Rectal smooth muscle tissue (tissue), 1 donor: ENCODE data around the gene MAFF.
"Not testable (repeated sequence)": the region's sequence is repeated elsewhere in the genome, so short reads cannot be mapped to it uniquely, and the experiment has no call there.

Experiments
- H3K27ac ChIP-seq: one replicate; pipeline ENCODE4 v1.7.0; 2013; ENCODE audit warnings: low read depth, low read length, inconsistent platforms
- H3K27me3 ChIP-seq: one replicate; pipeline ENCODE4 v1.7.0; 2013; ENCODE audit warnings: low read length; ENCODE audit not compliant: control insufficient read depth, insufficient read depth
- H3K36me3 ChIP-seq: one replicate; pipeline ENCODE4 v1.7.0; 2013; ENCODE audit warnings: low read length; ENCODE audit not compliant: control insufficient read depth, insufficient read depth
- H3K4me1 ChIP-seq: one replicate; pipeline ENCODE4 v1.7.0; 2013; ENCODE audit warnings: low read length; ENCODE audit not compliant: control insufficient read depth, insufficient read depth
- H3K4me3 ChIP-seq: one replicate; pipeline ENCODE4 v1.7.0; 2013; ENCODE audit warnings: low read length
- H3K9ac ChIP-seq: one replicate; pipeline ENCODE4 v1.7.0; 2013; ENCODE audit warnings: low read length

Gene MAFF

GRCh38 chr22:38201711-38202436, at the start of gene MAFF:
MAFF (plus strand) TSS chr22:38201994; CDS start chr22:38213854, 11,860 bp downstream.
- peak within 1 kb of the TSS; percentile 94 for H3K27ac ChIP-seq
- H3K4me3 ChIP-seq = peak within 1 kb of the TSS; percentile 63
- H3K4me1 ChIP-seq = peaks cover 20% of the 10 kb centered on the region
- H3K36me3 ChIP-seq = no peaks in the 10 kb centered on the region
- H3K27me3 ChIP-seq = no peaks in the 10 kb centered on the region
- H3K9ac ChIP-seq = peak within 1 kb of the TSS; percentile 43

GRCh38 chr22:38153821-38154562, 47.8 kb upstream of the MAFF start:
- Histone ChIP-seq H3K27me3 (no peaks in the 10 kb centered on the region), H3K4me3 (no peak overlapping the region), H3K36me3 (no peaks in the 10 kb centered on the region), H3K4me1 (no peaks in the 10 kb centered on the region), H3K27ac (no peak overlapping the region), H3K9ac (no peak overlapping the region)

GRCh38 chr22:38154563-38154915, 47.3 kb upstream of the MAFF start:
- H3K36me3 ChIP-seq, H3K4me1 ChIP-seq, H3K27ac ChIP-seq, H3K9ac ChIP-seq, H3K27me3 ChIP-seq, H3K4me3 ChIP-seq: not testable (repeated sequence)

- H3K4me1 ChIP-seq = no peaks in the 10 kb centered on the region
Measured at GRCh38 chr22:38155703-38156102, 46.1 kb upstream of the MAFF start.

GRCh38 chr22:38162881-38163843, 38.6 kb upstream of the MAFF start:
- no peaks in the 10 kb centered on the region for H3K4me1 ChIP-seq
- no peaks in the 10 kb centered on the region for H3K27me3 ChIP-seq
- H3K27ac ChIP-seq = no peak overlapping the region
- H3K4me3 ChIP-seq = no peak overlapping the region
- H3K36me3 ChIP-seq = no peaks in the 10 kb centered on the region
- H3K9ac ChIP-seq = no peak overlapping the region

More at GRCh38 chr22:38155703-38156102, 46.1 kb upstream of the MAFF start:
- no peak overlapping the region for H3K27ac ChIP-seq
- no peaks in the 10 kb centered on the region for H3K36me3 ChIP-seq
- no peak overlapping the region for H3K9ac ChIP-seq
- no peak overlapping the region for H3K4me3 ChIP-seq
- no peaks in the 10 kb centered on the region for H3K27me3 ChIP-seq

DNA sequence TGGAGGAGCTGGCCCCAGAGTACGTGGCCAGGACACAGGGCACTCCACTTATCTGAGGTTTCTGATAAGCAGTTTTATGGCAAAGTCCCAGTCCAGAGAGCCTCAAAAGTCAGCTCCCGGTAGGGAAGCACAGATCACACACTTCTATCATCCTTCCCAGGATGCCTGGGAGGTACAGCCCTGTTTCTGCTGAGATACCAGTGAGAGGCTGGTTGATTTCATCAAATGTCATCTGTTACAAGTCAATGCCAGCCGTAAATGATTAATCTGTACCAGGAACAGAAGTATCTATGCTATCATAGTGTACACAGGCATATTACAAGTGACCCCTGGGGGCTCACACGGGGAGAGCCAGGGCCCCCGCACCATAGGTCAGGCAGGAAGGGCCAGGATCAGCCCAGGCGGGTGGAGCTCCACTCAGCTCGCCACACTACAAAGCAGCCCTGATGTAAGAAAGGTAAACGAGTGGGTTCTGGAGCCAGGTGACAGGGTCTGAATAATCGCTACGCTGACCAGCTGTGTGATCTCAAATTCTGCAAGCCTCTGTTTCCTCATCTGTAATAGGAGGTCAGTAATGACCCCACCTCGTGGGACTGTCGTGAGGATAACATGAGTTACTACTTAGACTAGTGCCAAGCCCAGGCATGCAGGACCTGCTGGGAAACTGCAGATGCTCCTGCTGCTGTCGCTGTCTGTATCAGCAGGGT, 37.8 kb upstream of the MAFF start:
- H3K27ac ChIP-seq = no peak overlapping the region
- no peaks in the 10 kb centered on the region for H3K27me3 ChIP-seq
- no peak overlapping the region for H3K4me3 ChIP-seq
- no peaks in the 10 kb centered on the region for H3K4me1 ChIP-seq
- no peaks in the 10 kb centered on the region for H3K36me3 ChIP-seq
- no peak overlapping the region for H3K9ac ChIP-seq

- Histone ChIP-seq H3K4me3 (no peak overlapping the region), H3K27me3 (no peaks in the 10 kb centered on the region), H3K4me1 (no peaks in the 10 kb centered on the region), H3K27ac (no peak overlapping the region), H3K36me3 (no peaks in the 10 kb centered on the region), H3K9ac (no peak overlapping the region)
Measured at GRCh38 chr22:38164551-38164918, 37.3 kb upstream of the MAFF start.

- H3K27ac ChIP-seq = no peak overlapping the region
- H3K9ac ChIP-seq = no peak overlapping the region
- no peaks in the 10 kb centered on the region for H3K4me1 ChIP-seq
- H3K4me3 ChIP-seq = no peak overlapping the region
- no peaks in the 10 kb centered on the region for H3K27me3 ChIP-seq
- no peaks in the 10 kb centered on the region for H3K36me3 ChIP-seq
Measured at GRCh38 chr22:38165922-38166593, 35.7 kb upstream of the MAFF start.

DNA sequence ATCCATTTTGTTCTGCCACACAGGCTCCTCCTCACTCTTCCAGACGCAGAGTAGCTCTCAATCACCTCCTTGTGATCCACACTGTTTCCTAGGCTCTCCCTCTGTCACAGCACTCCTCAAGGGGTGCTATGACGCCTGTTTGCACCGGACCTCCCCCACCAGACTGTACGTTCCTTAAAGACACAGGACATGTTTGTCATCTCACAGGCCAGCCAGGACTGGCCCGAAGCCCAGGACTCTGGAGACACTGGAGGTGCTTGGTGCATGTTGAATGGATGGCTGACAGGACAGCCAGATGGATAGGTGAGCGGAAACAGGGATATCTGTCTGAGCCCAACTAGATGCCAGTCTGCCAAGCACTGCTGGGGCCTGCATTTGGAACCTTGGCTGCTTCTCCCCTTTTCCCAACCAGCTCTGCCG, 33.8 kb upstream of the MAFF start:
- no peaks in the 10 kb centered on the region for H3K36me3 ChIP-seq
- H3K9ac ChIP-seq = no peak overlapping the region

GRCh38 chr22:38169116-38169515, 32.7 kb upstream of the MAFF start:
- Histone ChIP-seq H3K36me3 (no peaks in the 10 kb centered on the region), H3K27me3 (no peaks in the 10 kb centered on the region), H3K4me1 (no peaks in the 10 kb centered on the region), H3K9ac (no peak overlapping the region), H3K27ac (no peak overlapping the region), H3K4me3 (no peak overlapping the region)

More for the DNA sequence above, 33.8 kb upstream of the MAFF start:
- no peaks in the 10 kb centered on the region for H3K4me1 ChIP-seq
- no peaks in the 10 kb centered on the region for H3K27me3 ChIP-seq
- H3K4me3 ChIP-seq = no peak overlapping the region
- H3K27ac ChIP-seq = peak overlapping the region; percentile 52

- H3K9ac ChIP-seq = no peak overlapping the region
Measured at GRCh38 chr22:38170469-38170868, 31.3 kb upstream of the MAFF start.

More at GRCh38 chr22:38170469-38170868, 31.3 kb upstream of the MAFF start:
- H3K4me1 ChIP-seq = no peaks in the 10 kb centered on the region
- no peaks in the 10 kb centered on the region for H3K27me3 ChIP-seq
- no peak overlapping the region for H3K27ac ChIP-seq
- no peak overlapping the region for H3K4me3 ChIP-seq
- no peaks in the 10 kb centered on the region for H3K36me3 ChIP-seq
